GM23338 (cell line): Measurements from ENCODE around the gene CHD9.

Experiments used
- CREB1 ChIP-seq: fragments of 250-450 bp; sonication (Bioruptor Pico); IDR thresholded peaks from 2 replicates; pipeline ENCODE4 v1.5.0; 2020; ENCODE audit warnings: low read depth, mild to moderate bottlenecking, moderate library complexity
- CTCF ChIP-seq, 2 experiments: fragments of 200-600 bp in 1 of 2; sonication (generic) in 1 of 2; conservative IDR thresholded peaks; 2 replicates each; pipeline versions ENCODE4 v1.5.1 to v1.6.1; 2016 to 2017; ENCODE audit warnings: antibody characterized with exemption in 2 of 2, low read depth in 2 of 2, mild to moderate bottlenecking in 2 of 2, moderate library complexity in 1 of 2
- EZH2 ChIP-seq: fragments of 200-600 bp; sonication (generic); IDR thresholded peaks from one replicate; pipeline ENCODE4 v1.8.0; 2017; ENCODE audit warnings: antibody characterized with exemption, mild to moderate bottlenecking, low read depth; ENCODE audit not compliant: unreplicated experiment
- EZH2phosphoT487 ChIP-seq: fragments of 200-600 bp; sonication (generic); IDR thresholded peaks from one replicate; pipeline ENCODE4 v1.8.1; 2018; ENCODE audit warnings: antibody characterized with exemption; ENCODE audit not compliant: unreplicated experiment
- POLR2AphosphoS5 ChIP-seq: IDR thresholded peaks from 2 replicates; pipeline ENCODE4 v1.6.1; 2016; ENCODE audit warnings: antibody characterized with exemption, low read depth
- STAT1 ChIP-seq: IDR thresholded peaks from one replicate; pipeline ENCODE4 v1.6.1; 2016; ENCODE audit warnings: antibody characterized with exemption; ENCODE audit not compliant: unreplicated experiment
- ZNF114 ChIP-seq: fragments of 250-450 bp; sonication (Bioruptor Pico); IDR thresholded peaks from 2 replicates; pipeline ENCODE4 v1.5.0; 2020; ENCODE audit warnings: mild to moderate bottlenecking, moderate library complexity
- TF ChIP-seq, protein P1 (sequence below): IDR thresholded peaks from one replicate; pipeline ENCODE4 v1.6.1; 2018; ENCODE audit warnings: antibody characterized with exemption; ENCODE audit not compliant: unreplicated experiment
- TF ChIP-seq, protein P2 (sequence below): fragments of 250-450 bp; sonication (Bioruptor Pico); IDR thresholded peaks from 2 replicates; pipeline ENCODE4 v1.5.0; 2020; ENCODE audit warnings: mild to moderate bottlenecking, moderate library complexity

DNA sequence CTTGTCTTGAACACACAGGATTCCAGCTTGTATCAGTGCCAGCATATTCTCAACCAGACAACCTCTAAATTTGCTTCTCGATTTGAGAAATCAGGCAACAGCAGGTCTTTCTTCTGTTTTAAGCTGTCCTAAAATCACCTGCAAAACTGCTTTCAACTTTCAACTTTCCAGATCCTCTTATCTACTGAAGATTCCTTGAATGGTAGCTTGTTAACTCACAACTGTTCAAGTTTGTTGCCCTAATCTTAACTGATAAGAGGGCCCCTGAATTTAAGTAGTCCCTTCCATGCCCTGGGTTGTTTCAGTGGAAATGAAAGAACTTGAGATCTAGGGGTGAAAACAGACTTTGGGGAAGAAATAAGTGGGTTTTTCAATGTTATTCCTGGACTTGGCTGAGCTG lies 57.2 kb downstream of the CHD9 start:
- TF ChIP-seq CTCF (conservative IDR thresholded peaks at IDR 0.05; ENCODE audit: low read depth in 2 of 2) (no peak), POLR2AphosphoS5 (no peak), STAT1 (no peak), ZNF114 (CRISPR knock-in tag) (no peak), EZH2 (no peak), CREB1 (CRISPR knock-in tag) (no peak), EZH2phosphoT487 (no peak)
- TF ChIP-seq, protein P1, sequence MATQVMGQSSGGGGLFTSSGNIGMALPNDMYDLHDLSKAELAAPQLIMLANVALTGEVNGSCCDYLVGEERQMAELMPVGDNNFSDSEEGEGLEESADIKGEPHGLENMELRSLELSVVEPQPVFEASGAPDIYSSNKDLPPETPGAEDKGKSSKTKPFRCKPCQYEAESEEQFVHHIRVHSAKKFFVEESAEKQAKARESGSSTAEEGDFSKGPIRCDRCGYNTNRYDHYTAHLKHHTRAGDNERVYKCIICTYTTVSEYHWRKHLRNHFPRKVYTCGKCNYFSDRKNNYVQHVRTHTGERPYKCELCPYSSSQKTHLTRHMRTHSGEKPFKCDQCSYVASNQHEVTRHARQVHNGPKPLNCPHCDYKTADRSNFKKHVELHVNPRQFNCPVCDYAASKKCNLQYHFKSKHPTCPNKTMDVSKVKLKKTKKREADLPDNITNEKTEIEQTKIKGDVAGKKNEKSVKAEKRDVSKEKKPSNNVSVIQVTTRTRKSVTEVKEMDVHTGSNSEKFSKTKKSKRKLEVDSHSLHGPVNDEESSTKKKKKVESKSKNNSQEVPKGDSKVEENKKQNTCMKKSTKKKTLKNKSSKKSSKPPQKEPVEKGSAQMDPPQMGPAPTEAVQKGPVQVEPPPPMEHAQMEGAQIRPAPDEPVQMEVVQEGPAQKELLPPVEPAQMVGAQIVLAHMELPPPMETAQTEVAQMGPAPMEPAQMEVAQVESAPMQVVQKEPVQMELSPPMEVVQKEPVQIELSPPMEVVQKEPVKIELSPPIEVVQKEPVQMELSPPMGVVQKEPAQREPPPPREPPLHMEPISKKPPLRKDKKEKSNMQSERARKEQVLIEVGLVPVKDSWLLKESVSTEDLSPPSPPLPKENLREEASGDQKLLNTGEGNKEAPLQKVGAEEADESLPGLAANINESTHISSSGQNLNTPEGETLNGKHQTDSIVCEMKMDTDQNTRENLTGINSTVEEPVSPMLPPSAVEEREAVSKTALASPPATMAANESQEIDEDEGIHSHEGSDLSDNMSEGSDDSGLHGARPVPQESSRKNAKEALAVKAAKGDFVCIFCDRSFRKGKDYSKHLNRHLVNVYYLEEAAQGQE = no peak
- TF ChIP-seq, protein P2, sequence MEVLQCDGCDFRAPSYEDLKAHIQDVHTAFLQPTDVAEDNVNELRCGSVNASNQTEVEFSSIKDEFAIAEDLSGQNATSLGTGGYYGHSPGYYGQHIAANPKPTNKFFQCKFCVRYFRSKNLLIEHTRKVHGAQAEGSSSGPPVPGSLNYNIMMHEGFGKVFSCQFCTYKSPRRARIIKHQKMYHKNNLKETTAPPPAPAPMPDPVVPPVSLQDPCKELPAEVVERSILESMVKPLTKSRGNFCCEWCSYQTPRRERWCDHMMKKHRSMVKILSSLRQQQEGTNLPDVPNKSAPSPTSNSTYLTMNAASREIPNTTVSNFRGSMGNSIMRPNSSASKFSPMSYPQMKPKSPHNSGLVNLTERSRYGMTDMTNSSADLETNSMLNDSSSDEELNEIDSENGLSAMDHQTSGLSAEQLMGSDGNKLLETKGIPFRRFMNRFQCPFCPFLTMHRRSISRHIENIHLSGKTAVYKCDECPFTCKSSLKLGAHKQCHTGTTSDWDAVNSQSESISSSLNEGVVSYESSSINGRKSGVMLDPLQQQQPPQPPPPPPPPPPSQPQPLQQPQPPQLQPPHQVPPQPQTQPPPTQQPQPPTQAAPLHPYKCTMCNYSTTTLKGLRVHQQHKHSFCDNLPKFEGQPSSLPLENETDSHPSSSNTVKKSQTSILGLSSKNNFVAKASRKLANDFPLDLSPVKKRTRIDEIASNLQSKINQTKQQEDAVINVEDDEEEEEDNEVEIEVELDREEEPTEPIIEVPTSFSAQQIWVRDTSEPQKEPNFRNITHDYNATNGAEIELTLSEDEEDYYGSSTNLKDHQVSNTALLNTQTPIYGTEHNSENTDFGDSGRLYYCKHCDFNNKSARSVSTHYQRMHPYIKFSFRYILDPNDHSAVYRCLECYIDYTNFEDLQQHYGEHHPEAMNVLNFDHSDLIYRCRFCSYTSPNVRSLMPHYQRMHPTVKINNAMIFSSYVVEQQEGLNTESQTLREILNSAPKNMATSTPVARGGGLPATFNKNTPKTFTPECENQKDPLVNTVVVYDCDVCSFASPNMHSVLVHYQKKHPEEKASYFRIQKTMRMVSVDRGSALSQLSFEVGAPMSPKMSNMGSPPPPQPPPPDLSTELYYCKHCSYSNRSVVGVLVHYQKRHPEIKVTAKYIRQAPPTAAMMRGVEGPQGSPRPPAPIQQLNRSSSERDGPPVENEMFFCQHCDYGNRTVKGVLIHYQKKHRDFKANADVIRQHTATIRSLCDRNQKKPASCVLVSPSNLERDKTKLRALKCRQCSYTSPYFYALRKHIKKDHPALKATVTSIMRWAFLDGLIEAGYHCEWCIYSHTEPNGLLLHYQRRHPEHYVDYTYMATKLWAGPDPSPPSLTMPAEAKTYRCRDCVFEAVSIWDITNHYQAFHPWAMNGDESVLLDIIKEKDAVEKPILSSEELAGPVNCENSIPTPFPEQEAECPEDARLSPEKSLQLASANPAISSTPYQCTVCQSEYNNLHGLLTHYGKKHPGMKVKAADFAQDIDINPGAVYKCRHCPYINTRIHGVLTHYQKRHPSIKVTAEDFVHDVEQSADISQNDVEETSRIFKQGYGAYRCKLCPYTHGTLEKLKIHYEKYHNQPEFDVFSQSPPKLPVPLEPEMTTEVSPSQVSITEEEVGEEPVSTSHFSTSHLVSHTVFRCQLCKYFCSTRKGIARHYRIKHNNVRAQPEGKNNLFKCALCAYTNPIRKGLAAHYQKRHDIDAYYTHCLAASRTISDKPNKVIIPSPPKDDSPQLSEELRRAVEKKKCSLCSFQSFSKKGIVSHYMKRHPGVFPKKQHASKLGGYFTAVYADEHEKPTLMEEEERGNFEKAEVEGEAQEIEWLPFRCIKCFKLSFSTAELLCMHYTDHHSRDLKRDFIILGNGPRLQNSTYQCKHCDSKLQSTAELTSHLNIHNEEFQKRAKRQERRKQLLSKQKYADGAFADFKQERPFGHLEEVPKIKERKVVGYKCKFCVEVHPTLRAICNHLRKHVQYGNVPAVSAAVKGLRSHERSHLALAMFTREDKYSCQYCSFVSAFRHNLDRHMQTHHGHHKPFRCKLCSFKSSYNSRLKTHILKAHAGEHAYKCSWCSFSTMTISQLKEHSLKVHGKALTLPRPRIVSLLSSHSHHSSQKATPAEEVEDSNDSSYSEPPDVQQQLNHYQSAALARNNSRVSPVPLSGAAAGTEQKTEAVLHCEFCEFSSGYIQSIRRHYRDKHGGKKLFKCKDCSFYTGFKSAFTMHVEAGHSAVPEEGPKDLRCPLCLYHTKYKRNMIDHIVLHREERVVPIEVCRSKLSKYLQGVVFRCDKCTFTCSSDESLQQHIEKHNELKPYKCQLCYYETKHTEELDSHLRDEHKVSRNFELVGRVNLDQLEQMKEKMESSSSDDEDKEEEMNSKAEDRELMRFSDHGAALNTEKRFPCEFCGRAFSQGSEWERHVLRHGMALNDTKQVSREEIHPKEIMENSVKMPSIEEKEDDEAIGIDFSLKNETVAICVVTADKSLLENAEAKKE (CRISPR knock-in tag) = no peak
